ENCODE data around the gene MBNL2. TPM values are rescaled to one million over a fixed set of nuclear protein-coding genes. Genes with fewer than 3 reads are reported as not detected.

Gene MBNL2
- total RNA-seq, 1 experiment from 2014 or later: 74.3 TPM

GRCh38 chr13:97325738-97326137 is 103.6 kb downstream of the MBNL2 start:
- Mint-ChIP-seq H3K4me3 (ENCODE audit: unreplicated experiment) (no peak overlapping the region), H3K27me3 (ENCODE audit: insufficient read depth, unreplicated experiment) (no peaks in the 10 kb centered on the region), H3K4me1 (ENCODE audit: insufficient read depth, unreplicated experiment) (peaks cover 27% of the 10 kb centered on the region), H3K9me3 (ENCODE audit: unreplicated experiment) (no peaks in the 10 kb centered on the region), H3K27ac (ENCODE audit: low read depth, unreplicated experiment) (no peak overlapping the region), H3K36me3 (ENCODE audit: insufficient read depth, unreplicated experiment) (peaks cover 6% of the 10 kb centered on the region)
- CTCF ChIA-PET: interaction anchor here (0.6 to 1.3 kb wide), 5 partner anchors 19 to 135 kb away, joined by 3 to 5 read pairs (median 3); no protein-coding TSS in a partner anchor
- TF ChIP-seq, protein P1, sequence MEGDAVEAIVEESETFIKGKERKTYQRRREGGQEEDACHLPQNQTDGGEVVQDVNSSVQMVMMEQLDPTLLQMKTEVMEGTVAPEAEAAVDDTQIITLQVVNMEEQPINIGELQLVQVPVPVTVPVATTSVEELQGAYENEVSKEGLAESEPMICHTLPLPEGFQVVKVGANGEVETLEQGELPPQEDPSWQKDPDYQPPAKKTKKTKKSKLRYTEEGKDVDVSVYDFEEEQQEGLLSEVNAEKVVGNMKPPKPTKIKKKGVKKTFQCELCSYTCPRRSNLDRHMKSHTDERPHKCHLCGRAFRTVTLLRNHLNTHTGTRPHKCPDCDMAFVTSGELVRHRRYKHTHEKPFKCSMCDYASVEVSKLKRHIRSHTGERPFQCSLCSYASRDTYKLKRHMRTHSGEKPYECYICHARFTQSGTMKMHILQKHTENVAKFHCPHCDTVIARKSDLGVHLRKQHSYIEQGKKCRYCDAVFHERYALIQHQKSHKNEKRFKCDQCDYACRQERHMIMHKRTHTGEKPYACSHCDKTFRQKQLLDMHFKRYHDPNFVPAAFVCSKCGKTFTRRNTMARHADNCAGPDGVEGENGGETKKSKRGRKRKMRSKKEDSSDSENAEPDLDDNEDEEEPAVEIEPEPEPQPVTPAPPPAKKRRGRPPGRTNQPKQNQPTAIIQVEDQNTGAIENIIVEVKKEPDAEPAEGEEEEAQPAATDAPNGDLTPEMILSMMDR (IDR thresholded peaks at IDR 0.05; ENCODE audit: unreplicated experiment): no peak
- intact Hi-C loops (cut with micrococcal nuclease): no loop called here
- POLR2A ChIA-PET: interaction anchor here (0.8 to 2.8 kb wide), 4 partner anchors 17 to 103 kb away, joined by 3 to 14 read pairs (median 3); partner anchors contain the start of gene MBNL2
- no peak for DNase-seq (ENCODE audit: unreplicated experiment)
- no TSS peak for BruUV-seq (replicated peaks)

GRCh38 chr13:97327086-97327485 is 105.0 kb downstream of the MBNL2 start:
- DNase-seq (ENCODE audit: unreplicated experiment): no peak
- intact Hi-C loops (cut with micrococcal nuclease): no loop called here
- BruUV-seq (replicated peaks): no TSS peak
- POLR2A ChIA-PET: interaction anchor here (0.7 to 2.8 kb wide), 2 partner anchors 104 to 150 kb away, joined by 3 to 14 read pairs; partner anchors contain the start of gene MBNL2
- peaks cover 6% of the 10 kb centered on the region for H3K36me3 Mint-ChIP-seq (ENCODE audit: insufficient read depth, unreplicated experiment)
- H3K4me1 Mint-ChIP-seq (ENCODE audit: insufficient read depth, unreplicated experiment): peaks cover 27% of the 10 kb centered on the region
- no peaks in the 10 kb centered on the region for H3K9me3 Mint-ChIP-seq (ENCODE audit: unreplicated experiment)
- H3K4me3 Mint-ChIP-seq (ENCODE audit: unreplicated experiment): no peak overlapping the region
- TF ChIP-seq, protein P1 (IDR thresholded peaks at IDR 0.05; ENCODE audit: unreplicated experiment): no peak
- CTCF ChIA-PET: interaction anchor here (0.8 to 1.3 kb wide), 7 partner anchors 12 to 1625 kb away, joined by 3 to 5 read pairs (median 4); no protein-coding TSS in a partner anchor
- H3K27ac Mint-ChIP-seq (ENCODE audit: low read depth, unreplicated experiment): no peak overlapping the region
- no peaks in the 10 kb centered on the region for H3K27me3 Mint-ChIP-seq (ENCODE audit: insufficient read depth, unreplicated experiment)

GRCh38 chr13:97327506-97328221 is 105.5 kb downstream of the MBNL2 start:
- Mint-ChIP-seq H3K4me3 (ENCODE audit: unreplicated experiment) (no peak overlapping the region), H3K27me3 (ENCODE audit: insufficient read depth, unreplicated experiment) (no peaks in the 10 kb centered on the region), H3K27ac (ENCODE audit: low read depth, unreplicated experiment) (no peak overlapping the region), H3K4me1 (ENCODE audit: insufficient read depth, unreplicated experiment) (peaks cover 23% of the 10 kb centered on the region), H3K9me3 (ENCODE audit: unreplicated experiment) (no peaks in the 10 kb centered on the region), H3K36me3 (ENCODE audit: insufficient read depth, unreplicated experiment) (peaks cover 6% of the 10 kb centered on the region)
- ChIA-PET CTCF (interaction anchor here (0.6 to 1.0 kb wide), 5 partner anchors 17 to 1625 kb away, joined by 3 to 6 read pairs (median 5); no protein-coding TSS in a partner anchor), POLR2A (interaction anchor here (0.6 to 2.8 kb wide), 5 partner anchors 10 to 722 kb away, joined by 3 to 14 read pairs (median 3); partner anchors contain the start of gene MBNL2)
- TF ChIP-seq, protein P1 (IDR thresholded peaks at IDR 0.05; ENCODE audit: unreplicated experiment): no peak
- BruUV-seq (replicated peaks): no TSS peak
- intact Hi-C loops (cut with micrococcal nuclease): no loop called here
- DNase-seq (ENCODE audit: unreplicated experiment): no peak

DNA sequence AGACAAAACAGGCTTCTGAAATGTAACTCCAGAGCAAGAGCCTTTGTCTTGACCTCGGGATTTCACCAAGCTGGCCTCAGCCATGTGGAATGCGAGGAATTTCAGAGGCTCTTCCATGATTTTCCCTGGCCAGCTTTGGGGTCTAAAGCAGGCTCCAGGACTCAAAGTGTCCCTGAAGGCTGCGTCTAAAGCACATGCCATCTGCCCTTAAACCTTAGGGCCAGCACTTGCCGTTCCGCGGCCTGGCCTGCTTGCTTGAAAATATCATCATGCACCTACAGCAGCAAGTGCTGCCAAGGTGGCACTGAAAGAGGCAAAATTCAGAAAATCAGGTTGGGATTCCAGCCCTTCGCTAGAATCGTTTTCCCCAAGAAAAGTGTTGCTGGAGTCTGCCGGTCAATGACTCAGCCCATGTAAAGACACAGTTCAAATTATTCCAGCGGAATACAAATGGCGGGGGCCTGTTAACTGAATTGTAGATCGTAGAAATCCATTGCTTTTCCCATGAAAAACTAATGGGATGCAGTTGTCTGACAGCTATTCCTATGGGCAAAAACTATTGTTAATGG is 106.2 kb downstream of the MBNL2 start:
- no peak overlapping the region for H3K4me3 Mint-ChIP-seq (ENCODE audit: unreplicated experiment)
- no peaks in the 10 kb centered on the region for H3K27me3 Mint-ChIP-seq (ENCODE audit: insufficient read depth, unreplicated experiment)
- ChIA-PET CTCF (interaction anchor here (1.0 kb wide), 1 partner anchor 16 kb away, joined by 5 read pairs; no protein-coding TSS in a partner anchor), POLR2A (interaction anchor here (0.6 to 1.3 kb wide), 4 partner anchors 11 to 1543 kb away, joined by 3 to 6 read pairs (median 3); no protein-coding TSS in a partner anchor)
- BruUV-seq (replicated peaks): no TSS peak
- H3K36me3 Mint-ChIP-seq (ENCODE audit: insufficient read depth, unreplicated experiment): peaks cover 6% of the 10 kb centered on the region
- no peaks in the 10 kb centered on the region for H3K9me3 Mint-ChIP-seq (ENCODE audit: unreplicated experiment)
- H3K4me1 Mint-ChIP-seq (ENCODE audit: insufficient read depth, unreplicated experiment): peaks cover 17% of the 10 kb centered on the region
- intact Hi-C loops (cut with micrococcal nuclease): no loop called here
- H3K27ac Mint-ChIP-seq (ENCODE audit: low read depth, unreplicated experiment): no peak overlapping the region
- TF ChIP-seq, protein P1 (IDR thresholded peaks at IDR 0.05; ENCODE audit: unreplicated experiment): no peak
- no peak for DNase-seq (ENCODE audit: unreplicated experiment)

Measured in MCF 10A (cell line).